ENCODE results near the gene SVOPL. TPM values are rescaled to one million over a fixed set of nuclear protein-coding genes. Genes with fewer than 3 reads are reported as not detected.

Gene SVOPL
- total and polyA plus RNA-seq, 10 of the 15 experiments (the other 5 are each of a cell fraction or from before 2014, with no cell fraction given) = 0.15 TPM; not detected in 9

- TF ChIP-seq ZNF687 (IDR thresholded peaks at IDR 0.05) = no peak
- no peak for TF ChIP-seq ZNF274 (IDR thresholded peaks at IDR 0.05; ENCODE audit: insufficient read depth, insufficient read length)
- no peak for TF ChIP-seq IKZF2 (IDR thresholded peaks at IDR 0.05)
- TF ChIP-seq BRCA1 (IDR thresholded peaks at IDR 0.05; ENCODE audit: low read depth, low read length) = no peak
- TF ChIP-seq JUND (IDR thresholded peaks at IDR 0.05; ENCODE audit: low read depth, low read length) = no peak
Observed at GRCh38 chr7:138691178-138691577, 10.0 kb downstream of the SVOPL start (continued).

- ChIA-PET SMC1A (ENCODE audit: uncharacterized antibody, unreplicated experiment) (no interaction called here), POLR2A (no interaction called here), RAD21 (ENCODE audit: unreplicated experiment) (no interaction called here), CTCF (no interaction called here)
- no peak overlapping the region for H3K4me2 ChIP-seq (ENCODE audit: control insufficient read depth, insufficient read depth)
- H3K27me3 ChIP-seq (replicated peaks in 1 of 2; ENCODE audit: control insufficient read depth in 2 of 2, insufficient read depth in 2 of 2, low read length in 1 of 2) = no peaks in the 10 kb centered on the region
- DNase-seq (ENCODE audit: low read depth, low spot score) = no peak
- in situ Hi-C loops (cut with MboI) = no loop called here
- intact Hi-C loops (cut with micrococcal nuclease; ENCODE audit: unreplicated experiment) = no loop called here
- no peak overlapping the region for H3K4me3 ChIP-seq
- no peak overlapping the region for H3K9ac ChIP-seq (ENCODE audit: control insufficient read depth, insufficient read depth, low read length)
- H3K9me3 ChIP-seq (replicated peaks; ENCODE audit: control insufficient read depth, insufficient read depth, low read length) = no peaks in the 10 kb centered on the region; the same call in 2 of the 3 replicates
- H4K20me1 ChIP-seq (ENCODE audit: control insufficient read depth, insufficient read depth) = no peaks in the 10 kb centered on the region
- H3K4me1 ChIP-seq (ENCODE audit: control insufficient read depth, insufficient read depth, low read length) = no peaks in the 10 kb centered on the region
- no peaks in the 10 kb centered on the region for H3K36me3 ChIP-seq (ENCODE audit: control insufficient read depth in 2 of 2, insufficient read depth in 2 of 2, low read length in 1 of 2)
- no peak overlapping the region for H3K27ac ChIP-seq (ENCODE audit: control insufficient read depth, insufficient read depth)
- ATAC-seq = no peak
- BruUV-seq (replicated peaks) = no TSS peak
- no peak overlapping the region for H2AFZ ChIP-seq (ENCODE audit: control insufficient read depth, low read depth, low read length)
- no peaks in the 10 kb centered on the region for H3K79me2 ChIP-seq (ENCODE audit: control insufficient read depth, insufficient read depth, low read length)
- no peak for FAIRE-seq
- WGBS (ENCODE audit: insufficient coverage, insufficient replicate concordance, low lambda C conversion rate, missing lambda C conversion rate) = 53% methylated on average over 2 of the region's 2 CpGs
- TF ChIP-seq ZBTB4 (CRISPR knock-in tag; IDR thresholded peaks at IDR 0.05) = no peak
- TF ChIP-seq FOS (IDR thresholded peaks at IDR 0.05; ENCODE audit: borderline replicate concordance, extremely low read depth, insufficient read length) = no peak
- TF ChIP-seq USF2 (IDR thresholded peaks at IDR 0.05; ENCODE audit: borderline replicate concordance, low read depth, low read length) = no peak
- no peak for TF ChIP-seq TBL1XR1 (IDR thresholded peaks at IDR 0.05; ENCODE audit: low read depth, low read length)
- TF ChIP-seq ZBTB40 (IDR thresholded peaks at IDR 0.05; ENCODE audit: borderline replicate concordance) = no peak
- no peak for TF ChIP-seq TAF1 (IDR thresholded peaks at IDR 0.05; ENCODE audit: borderline replicate concordance, low read depth, low read length)
Observed at GRCh38 chr7:138690495-138690894, 10.7 kb downstream of the SVOPL start.
